Lower lobe of right lung (tissue), 2 donors: ENCODE results near the gene RIPOR3. TPM values are rescaled to one million over a fixed set of nuclear protein-coding genes. Genes with fewer than 3 reads are reported as not detected.

ENCODE experiments used
- ATAC-seq, 2 donors: fragments of 200-7000 bp; cut with Tn5 transposase; one replicate each; pipeline ENCODE4 v1.9.1; 2020 to 2022; ENCODE audit warnings: mild to moderate bottlenecking in 2 of 2, moderate library complexity in 2 of 2
- DNase-seq: peaks from one replicate; pipeline ENCODE4 v3.0.0-alpha.2; 2020
- H3K27ac ChIP-seq: fragments of 200-600 bp; one replicate; pipeline ENCODE4 v1.8.0; 2022
- H3K27me3 ChIP-seq: fragments of 200-600 bp; one replicate; pipeline ENCODE4 v1.8.0; 2022; ENCODE audit warnings: low read depth
- H3K36me3 ChIP-seq: fragments of 200-600 bp; one replicate; pipeline ENCODE4 v1.8.0; 2022; ENCODE audit warnings: mild to moderate bottlenecking
- H3K4me1 ChIP-seq: fragments of 200-600 bp; one replicate; pipeline ENCODE4 v1.8.0; 2022
- H3K4me3 ChIP-seq: fragments of 200-600 bp; one replicate; pipeline ENCODE4 v1.8.0; 2022; ENCODE audit warnings: mild to moderate bottlenecking
- H3K9me3 ChIP-seq: fragments of 200-600 bp; one replicate; pipeline ENCODE4 v1.8.0; 2022
- CTCF ChIP-seq: fragments of 200-600 bp; IDR thresholded peaks from one replicate; pipeline ENCODE4 v1.8.0; 2022; ENCODE audit warnings: antibody characterized with exemption, mild to moderate bottlenecking
- intact Hi-C: fragments of 100-400 bp; cut with DNase I; formaldehyde crosslinking; loops from one replicate; pipeline ENCODE4 v1.11.0; 2022
- total RNA-seq: library from RNA; stranded (reverse); fragmentation: NEBNext Ultra II Directional; extraction: Animal tissue kit (Norgen Biotek cat#: 25700); gene quantifications from one replicate; pipeline ENCODE4 v1.2.1, GENCODE V29; 2021
- donor health status: DM: no; HTN: yes; CAD: no; lungs with severe emphysema.

RIPOR3 gene
- total RNA-seq, 1 donor from 2014 or later = 11.0 TPM

- Histone ChIP-seq H3K4me3 (no peak overlapping the region), H3K36me3 (no peaks in the 10 kb centered on the region), H3K27me3 (no peaks in the 10 kb centered on the region), H3K9me3 (no peaks in the 10 kb centered on the region), H3K4me1 (no peaks in the 10 kb centered on the region), H3K27ac (no peak overlapping the region)
- intact Hi-C loops = no loop called here
- TF ChIP-seq CTCF = no peak
- ATAC-seq (no peak), DNase-seq (no peak)
Measured at GRCh38 chr20:50682065-50682464, 9.3 kb downstream of the RIPOR3 start.

DNA sequence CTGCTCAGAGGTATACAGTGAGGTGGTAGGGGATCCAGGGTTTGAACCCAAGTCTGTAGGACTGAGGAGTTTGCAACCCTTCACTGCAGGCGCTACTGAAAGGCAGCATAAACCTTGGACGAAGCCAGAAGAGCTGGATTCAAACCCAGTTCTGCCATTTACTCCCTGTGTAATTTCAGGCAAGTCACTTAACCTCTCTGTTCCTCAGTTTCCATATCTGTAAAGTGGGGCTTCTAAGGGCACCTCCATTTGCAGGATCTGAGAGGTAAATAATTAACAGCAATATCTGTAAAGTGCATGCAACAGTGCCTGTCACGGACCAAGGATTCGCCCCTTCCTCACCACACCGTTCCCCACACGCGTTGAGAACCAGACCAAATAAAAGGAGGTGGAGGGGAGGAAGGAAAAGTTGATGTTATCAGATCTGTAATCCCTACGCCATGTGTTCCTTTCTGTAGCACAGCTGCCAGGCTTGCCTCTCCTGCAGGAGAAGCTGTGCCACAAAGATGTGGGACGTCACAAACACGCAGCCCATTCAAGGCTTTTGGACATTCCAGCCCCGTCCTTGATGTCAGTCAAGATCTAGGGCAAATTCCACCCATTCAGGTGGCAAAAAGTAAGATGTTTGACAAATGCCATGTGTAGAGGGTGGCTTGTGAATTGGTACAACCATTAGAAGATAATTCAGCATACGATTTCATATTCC, 9.8 kb downstream of the RIPOR3 start:
- no peaks in the 10 kb centered on the region for H3K9me3 ChIP-seq
- intact Hi-C loops = no loop called here
- ATAC-seq = peak in 1 of 2 donors; percentile 11

GRCh38 chr20:50680105-50680960, 11.0 kb downstream of the RIPOR3 start:
- Histone ChIP-seq H3K9me3 (no peaks in the 10 kb centered on the region), H3K4me1 (no peaks in the 10 kb centered on the region), H3K4me3 (no peak overlapping the region), H3K36me3 (no peaks in the 10 kb centered on the region), H3K27me3 (no peaks in the 10 kb centered on the region), H3K27ac (no peak overlapping the region)
- no peak for TF ChIP-seq CTCF
- intact Hi-C loops = no loop called here
- DNase-seq = no peak
- peak; percentile 42 to 54 for ATAC-seq

More for the DNA sequence above, 9.8 kb downstream of the RIPOR3 start:
- Histone ChIP-seq H3K27ac (no peak overlapping the region), H3K36me3 (no peaks in the 10 kb centered on the region), H3K4me1 (no peaks in the 10 kb centered on the region), H3K27me3 (no peaks in the 10 kb centered on the region), H3K4me3 (no peak overlapping the region)
- no peak for TF ChIP-seq CTCF
- no peak for DNase-seq

DNA sequence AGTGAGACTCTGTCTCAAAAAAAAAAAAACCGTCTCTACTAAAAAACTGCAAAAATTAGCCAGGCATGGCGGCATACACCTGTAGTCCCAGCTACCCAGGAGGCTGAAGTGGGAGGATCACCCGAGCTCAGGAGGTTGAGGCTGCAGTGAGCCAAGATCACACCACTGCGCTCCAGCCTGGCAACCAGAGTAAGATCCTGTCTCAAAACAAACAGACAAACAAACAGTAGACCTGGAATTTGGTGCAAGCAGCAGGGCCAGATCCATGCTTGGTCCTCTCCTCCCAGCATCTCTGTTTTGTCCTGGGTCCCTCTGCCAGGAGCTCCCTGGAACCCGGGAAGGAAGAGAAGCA, 11.6 kb downstream of the RIPOR3 start:
- intact Hi-C loops = no loop called here
- Histone ChIP-seq H3K9me3 (no peaks in the 10 kb centered on the region), H3K4me3 (no peak overlapping the region), H3K27ac (no peak overlapping the region), H3K36me3 (no peaks in the 10 kb centered on the region), H3K27me3 (no peaks in the 10 kb centered on the region), H3K4me1 (no peaks in the 10 kb centered on the region)
- no peak for DNase-seq
- TF ChIP-seq CTCF = no peak
- no peak for ATAC-seq

- no peaks in the 10 kb centered on the region for H3K4me1 ChIP-seq
Measured at GRCh38 chr20:50678169-50678898, 13.0 kb downstream of the RIPOR3 start.

More at GRCh38 chr20:50678169-50678898, 13.0 kb downstream of the RIPOR3 start:
- H3K9me3 ChIP-seq = no peaks in the 10 kb centered on the region
- no peak for DNase-seq
- no peak overlapping the region for H3K27ac ChIP-seq
- ATAC-seq = peak; percentile 49 to 63
- no peak for TF ChIP-seq CTCF
- no peaks in the 10 kb centered on the region for H3K36me3 ChIP-seq
- no peaks in the 10 kb centered on the region for H3K27me3 ChIP-seq
- H3K4me3 ChIP-seq = no peak overlapping the region
- intact Hi-C loops = no loop called here
